ENCODE measurements around the gene TTC34. TPM values are rescaled to one million over a fixed set of nuclear protein-coding genes. Genes with fewer than 3 reads are reported as not detected.

TTC34 gene
- total and polyA plus RNA-seq, 9 of the 15 experiments (the other 6 are each of a cell fraction or from before 2014, with no cell fraction given): 0.03 to 0.38 (median 0.05) TPM; not detected in 2

- H3K4me1 ChIP-seq (replicated peaks in 1 of 2; ENCODE audit: control insufficient read depth in 2 of 2, insufficient read depth in 2 of 2, low read length in 2 of 2): peaks cover 4 to 17% of the 10 kb centered on the region in 2 experiments; a peak in 1 of 5 replicates
- no peaks in the 10 kb centered on the region for H3K36me3 ChIP-seq (ENCODE audit: control insufficient read depth, insufficient read depth, low read length)
- no peaks in the 10 kb centered on the region for H4K20me1 ChIP-seq (replicated peaks; ENCODE audit: control insufficient read depth, insufficient read depth, low read length)
- peaks cover 0 to 8% of the 10 kb centered on the region in 2 experiments; a peak in 2 of 5 replicates for H3K27me3 ChIP-seq (ENCODE audit: control insufficient read depth in 2 of 2, insufficient read depth in 2 of 2, low read length in 2 of 2)
- CTCF ChIA-PET (ENCODE audit: low intra/inter-chr PET ratio): no interaction called here
- H3K9me1 ChIP-seq (ENCODE audit: control insufficient read depth, insufficient read depth, low read length): no peaks in the 10 kb centered on the region
- WGBS (ENCODE audit: insufficient coverage, low coverage, missing lambda C conversion rate): 35% methylated on average over 34 of the region's 35 CpGs
- ATAC-seq (no peak), DNase-seq (ENCODE audit: extremely low read depth in 1 of 4, low spot score in 3 of 4) (no peak), FAIRE-seq (no peak)
- no peak overlapping the region for H3K9ac ChIP-seq (ENCODE audit: insufficient read depth in 1 of 2, low read depth in 2 of 2, low read length in 2 of 2)
- POLR2A ChIA-PET: no interaction called here
- no peak overlapping the region for H3K27ac ChIP-seq (ENCODE audit: extremely low read depth, low read depth, low read length)
- in situ Hi-C loops (cut with MboI) (loop anchor here (10.0 kb wide), 1 partner anchor 216 kb away; the partner anchor contains the start of gene PEX10), intact Hi-C loops (cut with micrococcal nuclease) (no loop called here)
- H3K4me2 ChIP-seq (ENCODE audit: insufficient read depth, low read length): no peak overlapping the region
- H2AFZ ChIP-seq (ENCODE audit: low read depth, low read length): no peak overlapping the region
- no peak overlapping the region for H3K4me3 ChIP-seq
- H3K9me3 ChIP-seq (replicated peaks; ENCODE audit: control insufficient read depth, insufficient read depth, low read depth, low read length): peaks cover 10% of the 10 kb centered on the region
- BruUV-seq (replicated peaks): no TSS peak
- H3K79me2 ChIP-seq (ENCODE audit: control insufficient read depth, insufficient read depth, low read length): no peaks in the 10 kb centered on the region
- TF ChIP-seq ZNF143 (CRISPR knock-in tag; IDR thresholded peaks at IDR 0.05) (no peak), MIER1 (IDR thresholded peaks at IDR 0.05; ENCODE audit: low read depth) (no peak), ZBTB43 (CRISPR knock-in tag; IDR thresholded peaks at IDR 0.05) (peak; percentile 5; the same call in 1 of the 2 replicates), BHLHE40 (IDR thresholded peaks at IDR 0.05; ENCODE audit: low read length) (peak; percentile 11; the same call in 1 of the 2 replicates), USF1 (CRISPR knock-in tag; IDR thresholded peaks at IDR 0.05) (0 out of 2 replicates have a peak, but pooled peaks have one; percentile 5), VEZF1 (CRISPR knock-in tag; IDR thresholded peaks at IDR 0.05) (no peak), ARID1B (IDR thresholded peaks at IDR 0.05) (no peak), HMGXB4 (CRISPR knock-in tag; IDR thresholded peaks at IDR 0.05) (no peak), KDM1A (IDR thresholded peaks at IDR 0.05) (peak in 1 of 2 experiments; percentile 33; a peak in 1 of 4 replicates), ZKSCAN1 (IDR thresholded peaks at IDR 0.05; ENCODE audit: low read depth, low read length) (no peak), BCOR (IDR thresholded peaks at IDR 0.05) (no peak), MAX (CRISPR knock-in tag; IDR thresholded peaks at IDR 0.05) (peak; percentile 51; the same call in 1 of the 2 replicates)
These were observed 170.9 kb downstream of the TTC34 start for GRCh38 chr1:2630498-2631135.
